Breast epithelium (tissue), 4 donors: ENCODE measurements around the gene MAP3K1. TPM values are rescaled to one million over a fixed set of nuclear protein-coding genes. Genes with fewer than 3 reads are reported as not detected.

Experiments used
- DNase-seq, 2 donors: peaks; one replicate each; pipeline ENCODE4 v3.0.0-alpha.2; 2019; ENCODE audit warnings: low spot score in 2 of 2
- H3K27ac ChIP-seq, 2 donors: fragments of 200-600 bp; sonication (generic) in 1 of 2; one replicate each; pipeline ENCODE4 v1.5.1; 2016 to 2019; ENCODE audit warnings: mild to moderate bottlenecking in 1 of 2
- H3K27me3 ChIP-seq, 2 donors: fragments of 200-600 bp; sonication (generic) in 1 of 2; one replicate each; pipeline versions ENCODE4 v1.5.1 to v1.6.0; 2017 to 2019; ENCODE audit warnings: control low read depth in 1 of 2, mild to moderate bottlenecking in 1 of 2
- H3K36me3 ChIP-seq: fragments of 200-600 bp; one replicate; pipeline ENCODE4 v1.5.1; 2019
- H3K4me1 ChIP-seq, 2 donors: fragments of 200-600 bp; sonication (generic); one replicate each; pipeline ENCODE4 v1.5.1; 2016 to 2019; ENCODE audit warnings: control low read depth in 1 of 2
- H3K4me3 ChIP-seq, 3 donors: fragments of 200-600 bp; sonication (generic); 1 replicate in 2 of 3; 2 replicates in 1 of 3; pipeline ENCODE4 v1.5.1; 2016 to 2019; ENCODE audit warnings: mild to moderate bottlenecking in 3 of 3, moderate library complexity in 2 of 3
- H3K9me3 ChIP-seq, 2 donors: fragments of 200-600 bp; sonication (generic) in 1 of 2; one replicate each; pipeline ENCODE4 v1.5.1; 2016 to 2019; ENCODE audit warnings: control low read depth in 1 of 2
- POLR2A ChIP-seq: fragments of 450-650 bp; IDR thresholded peaks from one replicate; pipeline ENCODE4 v1.6.1; 2016; ENCODE audit warnings: antibody characterized with exemption, mild to moderate bottlenecking, moderate library complexity
- POLR2AphosphoS5 ChIP-seq, 3 donors: sonication (generic); formaldehyde crosslinking; IDR thresholded peaks; one replicate each; pipeline ENCODE4 v1.6.1; 2017; ENCODE audit warnings: antibody characterized with exemption in 3 of 3
- intact Hi-C: fragments of 100-400 bp; cut with DNase I; formaldehyde crosslinking; loops from one replicate; pipeline ENCODE4 v1.15.1; 2023; ENCODE audit warnings: low total_unique reads
- total RNA-seq, 3 donors: library from RNA; depleted of rRNA; stranded (reverse); fragments of >200 nt; gene quantifications; one replicate each; pipeline ENCODE4 v1.1.0, GENCODE V29; 2016
- TF ChIP-seq, protein P1 (sequence below), 3 donors: fragments of 450-650 bp; IDR thresholded peaks; one replicate each; pipeline ENCODE4 v1.5.1; 2016 to 2017; ENCODE audit warnings: antibody characterized with exemption in 3 of 3, mild to moderate bottlenecking in 3 of 3, moderate library complexity in 3 of 3

The MAP3K1 gene
- total RNA-seq, 3 donors from 2014 or later: 14.9 to 138 (median 77.7) TPM

DNA sequence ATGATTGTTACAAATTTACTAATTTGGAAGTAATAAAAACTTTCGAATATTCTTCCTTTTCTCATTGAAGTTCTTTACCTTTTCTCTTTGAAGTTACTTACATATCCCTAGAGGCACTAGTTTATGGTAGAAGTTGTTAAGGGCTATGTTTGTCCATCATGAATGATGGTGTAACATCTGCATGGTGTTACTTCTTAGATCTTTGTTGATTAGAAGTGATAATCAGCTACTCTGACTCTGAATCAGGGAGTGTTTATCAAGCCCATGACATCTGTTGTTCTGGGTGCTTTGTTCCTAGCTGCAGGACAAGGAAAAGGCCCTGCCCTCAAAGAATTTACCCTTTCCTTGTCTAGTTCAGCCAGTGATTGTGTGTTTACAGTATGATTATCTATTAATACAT is 32.9 kb downstream of the MAP3K1 start:
- Histone ChIP-seq H3K4me1 (peaks cover 6 to 24% of the 10 kb centered on the region in 2 donors), H3K27me3 (no peaks in the 10 kb centered on the region), H3K27ac (peak overlapping the region in 1 of 2 donors; percentile 58), H3K36me3 (no peaks in the 10 kb centered on the region), H3K9me3 (no peaks in the 10 kb centered on the region), H3K4me3 (no peak overlapping the region)
- intact Hi-C loops: loop anchor here (10.0 kb wide), 1 partner anchor 583 kb away; no protein-coding TSS in a partner anchor
- no peak for DNase-seq
- TF ChIP-seq, protein P1, sequence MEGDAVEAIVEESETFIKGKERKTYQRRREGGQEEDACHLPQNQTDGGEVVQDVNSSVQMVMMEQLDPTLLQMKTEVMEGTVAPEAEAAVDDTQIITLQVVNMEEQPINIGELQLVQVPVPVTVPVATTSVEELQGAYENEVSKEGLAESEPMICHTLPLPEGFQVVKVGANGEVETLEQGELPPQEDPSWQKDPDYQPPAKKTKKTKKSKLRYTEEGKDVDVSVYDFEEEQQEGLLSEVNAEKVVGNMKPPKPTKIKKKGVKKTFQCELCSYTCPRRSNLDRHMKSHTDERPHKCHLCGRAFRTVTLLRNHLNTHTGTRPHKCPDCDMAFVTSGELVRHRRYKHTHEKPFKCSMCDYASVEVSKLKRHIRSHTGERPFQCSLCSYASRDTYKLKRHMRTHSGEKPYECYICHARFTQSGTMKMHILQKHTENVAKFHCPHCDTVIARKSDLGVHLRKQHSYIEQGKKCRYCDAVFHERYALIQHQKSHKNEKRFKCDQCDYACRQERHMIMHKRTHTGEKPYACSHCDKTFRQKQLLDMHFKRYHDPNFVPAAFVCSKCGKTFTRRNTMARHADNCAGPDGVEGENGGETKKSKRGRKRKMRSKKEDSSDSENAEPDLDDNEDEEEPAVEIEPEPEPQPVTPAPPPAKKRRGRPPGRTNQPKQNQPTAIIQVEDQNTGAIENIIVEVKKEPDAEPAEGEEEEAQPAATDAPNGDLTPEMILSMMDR (IDR thresholded peaks at IDR 0.05): no peak
- no peak for TF ChIP-seq POLR2A
- no peak for TF ChIP-seq POLR2AphosphoS5 (IDR thresholded peaks at IDR 0.05)

DNA sequence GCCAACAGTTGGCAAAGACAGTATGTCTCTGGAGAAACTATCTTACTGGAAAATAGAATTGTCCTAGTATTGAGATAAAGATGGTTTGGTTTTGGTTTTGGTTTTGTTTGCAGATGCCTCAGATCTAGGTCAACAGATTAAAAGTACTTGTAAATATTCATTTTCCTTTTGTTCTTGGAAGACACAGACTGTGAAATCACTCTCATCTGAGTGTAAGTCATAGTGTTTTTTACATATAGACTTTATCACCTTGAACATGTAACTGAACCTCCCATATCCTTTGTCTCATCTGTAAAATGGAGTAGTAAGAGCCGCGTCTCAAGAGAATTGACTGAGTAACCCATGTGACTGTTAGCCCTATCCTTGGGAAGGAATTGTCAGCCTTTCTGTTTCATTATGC is 34.3 kb downstream of the MAP3K1 start:
- Histone ChIP-seq H3K27ac (peak overlapping the region; percentile 36 to 58), H3K4me3 (no peak overlapping the region), H3K4me1 (peaks cover 6 to 24% of the 10 kb centered on the region in 2 donors), H3K36me3 (no peaks in the 10 kb centered on the region), H3K9me3 (no peaks in the 10 kb centered on the region), H3K27me3 (no peaks in the 10 kb centered on the region)
- TF ChIP-seq POLR2A (no peak), POLR2AphosphoS5 (IDR thresholded peaks at IDR 0.05) (no peak)
- TF ChIP-seq, protein P1 (IDR thresholded peaks at IDR 0.05): no peak
- intact Hi-C loops: loop anchor here (10.0 kb wide), 1 partner anchor 585 kb away; no protein-coding TSS in a partner anchor
- no peak for DNase-seq

DNA sequence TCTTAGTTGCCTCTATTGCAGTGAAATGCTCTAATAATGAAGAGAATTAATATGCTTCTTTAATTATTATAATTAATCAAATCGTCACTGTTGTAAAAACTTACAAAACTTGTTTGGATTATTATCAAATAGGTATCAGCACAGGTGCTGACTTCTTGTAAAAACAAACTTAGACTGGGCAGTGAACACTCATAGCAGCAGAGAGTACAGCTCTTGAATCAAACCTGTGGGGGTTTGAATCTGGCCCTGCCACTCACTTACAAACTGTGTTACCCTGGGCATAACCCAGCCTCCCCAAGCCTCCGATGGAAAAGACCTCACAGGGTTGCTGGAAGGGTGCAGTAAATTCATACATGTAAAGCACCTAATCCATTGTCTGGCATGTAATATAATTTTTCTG is 35.1 kb downstream of the MAP3K1 start:
- no peak for DNase-seq
- peaks cover 6 to 25% of the 10 kb centered on the region in 2 donors for H3K4me1 ChIP-seq
- no peaks in the 10 kb centered on the region for H3K36me3 ChIP-seq
- no peak overlapping the region for H3K4me3 ChIP-seq
- peak overlapping the region in 1 of 2 donors; percentile 58 for H3K27ac ChIP-seq
- H3K27me3 ChIP-seq: no peaks in the 10 kb centered on the region
- no peaks in the 10 kb centered on the region for H3K9me3 ChIP-seq
- TF ChIP-seq POLR2AphosphoS5 (IDR thresholded peaks at IDR 0.05) (no peak), POLR2A (no peak)
- TF ChIP-seq, protein P1 (IDR thresholded peaks at IDR 0.05): no peak
- intact Hi-C loops: no loop called here

DNA sequence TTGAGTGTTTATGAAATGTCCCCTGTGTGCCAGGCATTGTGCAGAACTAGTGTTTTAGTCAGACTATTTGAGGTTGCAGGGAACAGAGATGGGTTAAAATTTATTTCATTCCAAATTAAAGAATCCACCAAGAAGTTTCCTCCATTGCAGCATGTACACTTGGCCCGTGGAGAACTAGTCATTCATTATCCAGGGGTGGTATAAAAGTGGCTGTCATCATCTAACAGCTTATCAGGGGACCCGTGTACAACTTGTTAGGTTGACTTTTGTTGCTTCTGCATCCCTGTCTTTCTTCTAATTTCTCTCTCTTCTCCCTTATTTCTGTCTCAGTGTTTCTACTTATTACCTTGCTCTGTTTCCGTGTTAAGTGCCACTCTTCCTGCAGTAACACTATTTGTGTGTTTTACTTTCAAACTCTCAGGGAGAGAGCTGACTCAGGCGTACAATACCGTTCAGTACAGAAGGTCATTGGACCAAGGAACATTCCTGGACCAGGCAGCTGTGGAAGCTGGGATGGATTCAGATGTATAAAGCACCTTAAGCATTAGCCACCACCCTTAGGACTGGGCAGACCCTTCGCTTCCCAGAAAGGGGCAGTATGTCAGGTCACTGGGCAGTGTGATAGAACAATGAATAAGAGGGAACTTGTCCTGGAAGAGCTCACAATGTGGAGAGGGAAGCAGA is 36.1 kb downstream of the MAP3K1 start:
- Histone ChIP-seq H3K4me1 (peaks cover 6 to 27% of the 10 kb centered on the region in 2 donors), H3K4me3 (no peak overlapping the region), H3K27me3 (no peaks in the 10 kb centered on the region), H3K36me3 (no peaks in the 10 kb centered on the region), H3K9me3 (no peaks in the 10 kb centered on the region), H3K27ac (peak overlapping the region in 1 of 2 donors; percentile 33)
- intact Hi-C loops: no loop called here
- no peak for DNase-seq
- TF ChIP-seq POLR2AphosphoS5 (IDR thresholded peaks at IDR 0.05): no peak
- no peak for TF ChIP-seq POLR2A
- TF ChIP-seq, protein P1 (IDR thresholded peaks at IDR 0.05): no peak

DNA sequence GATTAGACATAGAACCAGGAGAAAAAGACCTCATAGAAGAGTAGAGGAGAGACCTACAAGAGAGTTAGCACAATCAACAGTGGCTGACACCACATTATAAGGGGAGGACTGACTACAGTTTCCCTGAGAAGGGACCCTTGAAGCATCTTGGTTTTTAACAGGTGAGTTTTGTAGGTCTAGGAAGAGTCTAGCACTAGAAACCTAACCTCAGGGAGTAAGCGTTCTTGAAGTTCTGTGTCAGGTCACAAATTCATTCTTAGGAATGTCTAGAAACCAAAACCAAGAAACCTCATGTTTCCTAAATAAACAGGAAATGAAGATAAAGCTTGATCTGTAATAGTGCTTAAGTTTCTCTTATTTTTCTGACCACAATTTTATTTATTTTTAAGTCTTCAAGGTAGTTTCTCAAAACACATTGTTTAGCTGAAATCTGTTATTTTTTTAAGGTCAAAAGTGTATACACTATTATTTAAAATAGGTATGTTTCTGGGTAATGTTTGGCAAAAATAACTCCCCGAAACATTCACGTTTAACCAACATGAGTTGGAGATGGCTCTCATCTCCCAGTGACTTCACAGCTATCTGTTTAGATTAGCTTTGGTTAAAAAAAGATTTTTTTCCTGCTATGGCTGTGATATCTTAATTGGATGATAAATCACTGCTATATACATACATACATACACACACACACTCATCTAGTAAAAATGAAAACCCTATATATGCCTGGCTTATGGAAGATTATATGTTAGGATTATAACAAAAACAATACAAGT is 37.1 kb downstream of the MAP3K1 start:
- TF ChIP-seq POLR2AphosphoS5 (IDR thresholded peaks at IDR 0.05) (no peak), POLR2A (no peak)
- TF ChIP-seq, protein P1 (IDR thresholded peaks at IDR 0.05): no peak
- peak overlapping the region in 1 of 2 donors; percentile 33 for H3K27ac ChIP-seq
- no peak for DNase-seq
- H3K36me3 ChIP-seq: no peaks in the 10 kb centered on the region
- no peaks in the 10 kb centered on the region for H3K9me3 ChIP-seq
- no peak overlapping the region for H3K4me3 ChIP-seq
- intact Hi-C loops: no loop called here
- no peaks in the 10 kb centered on the region for H3K27me3 ChIP-seq
- peaks cover 6 to 27% of the 10 kb centered on the region in 2 donors for H3K4me1 ChIP-seq
